Measurements from ENCODE around the gene OR5K2. TPM values are rescaled to one million over a fixed set of nuclear protein-coding genes. Genes with fewer than 3 reads are reported as not detected.

The OR5K2 gene
- total and polyA plus RNA-seq, 10 of the 15 experiments (the other 5 are each of a cell fraction or from before 2014, with no cell fraction given): 0.12 TPM; not detected in 9

DNA sequence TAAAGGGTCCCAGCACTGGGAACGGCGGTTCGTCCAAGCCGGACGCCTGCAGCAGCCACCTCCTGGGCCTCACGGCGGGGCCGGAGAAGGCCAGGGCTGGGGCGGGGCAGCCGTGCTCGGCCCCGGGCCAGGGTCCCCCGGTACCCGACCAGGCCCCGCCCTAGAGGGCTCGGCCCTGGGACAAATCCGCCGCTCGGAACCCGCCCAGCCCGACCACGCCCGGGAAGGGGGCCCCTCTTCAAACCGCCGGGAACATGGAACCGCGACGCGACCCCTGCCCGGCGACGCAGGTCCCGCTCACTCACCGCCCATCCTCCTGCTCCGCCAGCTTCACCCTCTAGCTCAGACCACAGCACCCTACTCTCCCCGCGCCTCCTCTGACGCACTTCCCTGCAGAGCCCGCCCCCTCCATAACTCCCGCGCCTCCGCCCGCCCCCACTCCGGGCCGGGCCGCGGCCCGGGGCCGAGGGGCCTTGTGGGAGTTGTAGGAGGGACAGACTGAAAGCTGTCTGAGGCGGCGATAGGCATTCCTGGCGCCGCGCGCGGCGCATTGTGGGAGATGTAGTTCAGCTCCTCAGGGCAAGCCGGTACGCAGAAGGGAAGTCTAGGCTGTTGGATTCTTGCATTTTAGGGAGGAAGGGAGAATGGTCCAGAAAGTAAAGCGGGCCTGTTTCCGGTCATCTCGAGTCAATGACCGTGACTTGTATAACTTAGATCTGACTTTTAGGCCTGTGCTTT is 25.2 kb downstream of the OR5K2 start, which contains the start of gene CLDND1 (continued):
- TF ChIP-seq NFYB (IDR thresholded peaks at IDR 0.05; ENCODE audit: insufficient read depth, low read depth, low read length): no peak
- TF ChIP-seq CBFB (IDR thresholded peaks at IDR 0.05; ENCODE audit: low read depth): peak; percentile 44
- TF ChIP-seq ASH2L (IDR thresholded peaks at IDR 0.05; ENCODE audit: borderline replicate concordance, low read depth): no peak
- TF ChIP-seq NBN (IDR thresholded peaks at IDR 0.05): peak; percentile 46; the same call in 1 of the 2 replicates
- no peak for TF ChIP-seq RFX5 (IDR thresholded peaks at IDR 0.05; ENCODE audit: low read depth, low read length)
- TF ChIP-seq JUND (IDR thresholded peaks at IDR 0.05; ENCODE audit: low read depth, low read length): no peak
- peak; percentile 84 for TF ChIP-seq CREM (IDR thresholded peaks at IDR 0.05; ENCODE audit: low read depth)
- TF ChIP-seq, protein P1, sequence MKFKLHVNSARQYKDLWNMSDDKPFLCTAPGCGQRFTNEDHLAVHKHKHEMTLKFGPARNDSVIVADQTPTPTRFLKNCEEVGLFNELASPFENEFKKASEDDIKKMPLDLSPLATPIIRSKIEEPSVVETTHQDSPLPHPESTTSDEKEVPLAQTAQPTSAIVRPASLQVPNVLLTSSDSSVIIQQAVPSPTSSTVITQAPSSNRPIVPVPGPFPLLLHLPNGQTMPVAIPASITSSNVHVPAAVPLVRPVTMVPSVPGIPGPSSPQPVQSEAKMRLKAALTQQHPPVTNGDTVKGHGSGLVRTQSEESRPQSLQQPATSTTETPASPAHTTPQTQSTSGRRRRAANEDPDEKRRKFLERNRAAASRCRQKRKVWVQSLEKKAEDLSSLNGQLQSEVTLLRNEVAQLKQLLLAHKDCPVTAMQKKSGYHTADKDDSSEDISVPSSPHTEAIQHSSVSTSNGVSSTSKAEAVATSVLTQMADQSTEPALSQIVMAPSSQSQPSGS (IDR thresholded peaks at IDR 0.05; ENCODE audit: low read length): peak; percentile 60
- peak; percentile 42; the same call in 1 of the 2 replicates for TF ChIP-seq EED (IDR thresholded peaks at IDR 0.05; ENCODE audit: low read depth)
- TF ChIP-seq ZBTB33 (IDR thresholded peaks at IDR 0.05): no peak
- TF ChIP-seq YY1 (IDR thresholded peaks at IDR 0.05; ENCODE audit: low read depth, low read length): peak; percentile 87
- peak; percentile 75 for TF ChIP-seq NR2F1 (conservative IDR thresholded peaks at IDR 0.05)
- TF ChIP-seq ZBTB4 (CRISPR knock-in tag; IDR thresholded peaks at IDR 0.05): peak; percentile 70; the same call in 1 of the 2 replicates
- no peak for TF ChIP-seq ZNF274 (IDR thresholded peaks at IDR 0.05; ENCODE audit: insufficient read depth, insufficient read length)
- TF ChIP-seq ZNF217 (IDR thresholded peaks at IDR 0.05): no peak
- TF ChIP-seq ZNF592 (IDR thresholded peaks at IDR 0.05): no peak
- TF ChIP-seq SUPT20H (IDR thresholded peaks at IDR 0.05; ENCODE audit: borderline replicate concordance, control insufficient read depth, low read depth, low read length): no peak
- no peak for TF ChIP-seq CHD4 (IDR thresholded peaks at IDR 0.05)
- TF ChIP-seq DPF2 (IDR thresholded peaks at IDR 0.05): peak; percentile 91
- no peak for TF ChIP-seq ZSCAN29 (IDR thresholded peaks at IDR 0.05)
- no peak for TF ChIP-seq PAX8 (IDR thresholded peaks at IDR 0.05)
- no peak for TF ChIP-seq BRCA1 (IDR thresholded peaks at IDR 0.05; ENCODE audit: low read depth, low read length)

All from GM12878 (cell line).